Neural progenitor cell (in vitro differentiated cells): ENCODE data around the gene NRTN. TPM values are rescaled to one million over a fixed set of nuclear protein-coding genes. Genes with fewer than 3 reads are reported as not detected.

Source experiments
- DNase-seq: peaks from one replicate; pipeline ENCODE4 v3.0.0-alpha.2; 2016; ENCODE audit warnings: low spot score
- H2AFZ ChIP-seq: fragments of 200-600 bp; sonication (generic); replicated peaks from 2 replicates; pipeline ENCODE4 v1.6.1; 2016; ENCODE audit warnings: antibody characterized with exemption
- H3F3A ChIP-seq: fragments of 200-600 bp; sonication (generic); 2 replicates; pipeline ENCODE4 v1.6.1; 2016; ENCODE audit warnings: antibody characterized with exemption, low read depth
- H3K27ac ChIP-seq: fragments of 200-600 bp; sonication (generic); 2 replicates; pipeline ENCODE4 v1.5.1; 2016; ENCODE audit warnings: mild to moderate bottlenecking
- H3K27me3 ChIP-seq: fragments of 200-600 bp; sonication (generic); 2 replicates; pipeline ENCODE4 v1.6.1; 2016; ENCODE audit warnings: mild to moderate bottlenecking, moderate library complexity
- H3K36me3 ChIP-seq: fragments of 200-600 bp; sonication (generic); 2 replicates; pipeline ENCODE4 v1.5.1; 2016
- H3K4me1 ChIP-seq: fragments of 200-600 bp; sonication (generic); 2 replicates; pipeline ENCODE4 v1.6.1; 2016; ENCODE audit warnings: mixed run types
- H3K4me2 ChIP-seq: fragments of 200-600 bp; sonication (generic); 2 replicates; pipeline ENCODE4 v1.6.1; 2016
- H3K4me3 ChIP-seq: fragments of 200-600 bp; sonication (generic); 2 replicates; pipeline ENCODE4 v1.5.1; 2016
- H3K79me2 ChIP-seq: fragments of 200-600 bp; sonication (generic); 2 replicates; pipeline ENCODE4 v1.6.1; 2016; ENCODE audit warnings: low read depth
- H3K9ac ChIP-seq: fragments of 200-600 bp; sonication (generic); 2 replicates; pipeline ENCODE4 v1.6.1; 2016
- H3K9me3 ChIP-seq: fragments of 200-600 bp; sonication (generic); 2 replicates; pipeline ENCODE4 v1.5.1; 2016; ENCODE audit warnings: low read depth
- H4K20me1 ChIP-seq: fragments of 200-600 bp; sonication (generic); 2 replicates; pipeline ENCODE4 v1.6.1; 2016; ENCODE audit warnings: low read depth
- H3K27ac Mint-ChIP-seq: 3 replicates; pipeline ENCODE4 v1.8.0; 2021; ENCODE audit warnings: mixed read lengths
- H3K27me3 Mint-ChIP-seq: 2 replicates; pipeline ENCODE4 v1.8.0; 2022; ENCODE audit warnings: low read depth, mild to moderate bottlenecking, inconsistent platforms, moderate library complexity, mixed read lengths; ENCODE audit not compliant: insufficient read depth
- H3K36me3 Mint-ChIP-seq: 3 replicates; pipeline ENCODE4 v1.8.0; 2021; ENCODE audit warnings: mixed read lengths
- H3K4me1 Mint-ChIP-seq: 3 replicates; pipeline ENCODE4 v1.8.0; 2021; ENCODE audit warnings: mixed read lengths
- H3K4me3 Mint-ChIP-seq: 3 replicates; pipeline ENCODE4 v1.8.0; 2021; ENCODE audit warnings: mild to moderate bottlenecking, moderate library complexity, mixed read lengths
- H3K9me3 Mint-ChIP-seq: 3 replicates; pipeline ENCODE4 v1.8.0; 2020; ENCODE audit warnings: mixed read lengths
- CTCF ChIP-seq: fragments of 200-600 bp; sonication (generic); IDR thresholded peaks from 2 replicates; pipeline ENCODE4 v1.5.1; 2017; ENCODE audit warnings: antibody characterized with exemption, mild to moderate bottlenecking
- EZH2 ChIP-seq: fragments of 200-600 bp; sonication (generic); IDR thresholded peaks from 2 replicates; pipeline ENCODE4 v1.6.1; 2017; ENCODE audit warnings: antibody characterized with exemption, mild to moderate bottlenecking, moderate library complexity
- EZH2phosphoT487 ChIP-seq: fragments of 200-600 bp; sonication (generic); IDR thresholded peaks from 2 replicates; pipeline ENCODE4 v1.6.1; 2017; ENCODE audit warnings: antibody characterized with exemption
- total RNA-seq: library from RNA; depleted of rRNA; stranded (reverse); fragments of >200 nt; gene quantifications from 2 replicates; pipeline ENCODE4 v1.2.3, GENCODE V29; 2015; ENCODE audit warnings: low replicate concordance

The NRTN gene
- total RNA-seq, 1 donor from 2014 or later, result 2.4 TPM

GRCh38 chr19:5827891-5828660 lies 23.2 kb downstream of the NRTN start:
- TF ChIP-seq EZH2phosphoT487, result no peak
- no peak for TF ChIP-seq CTCF
- no peak for TF ChIP-seq EZH2
- H3K27me3 ChIP-seq, result no peaks in the 10 kb centered on the region
- H3K27me3 Mint-ChIP-seq, result peaks cover 12% of the 10 kb centered on the region

GRCh38 chr19:5828661-5829566 lies 24.0 kb downstream of the NRTN start:
- no peak for TF ChIP-seq CTCF
- TF ChIP-seq EZH2, result no peak
- no peak for TF ChIP-seq EZH2phosphoT487
- Mint-ChIP-seq H3K36me3 (no peaks in the 10 kb centered on the region), H3K27me3 (peaks cover 12% of the 10 kb centered on the region), H3K9me3 (no peaks in the 10 kb centered on the region), H3K4me1 (peaks cover 11% of the 10 kb centered on the region), H3K27ac (peak overlapping the region; percentile 98), H3K4me3 (peak overlapping the region; percentile 95)
- Histone ChIP-seq H3K4me1 (peaks cover 4% of the 10 kb centered on the region), H2AFZ (no peak overlapping the region), H3F3A (peaks cover 21% of the 10 kb centered on the region), H3K36me3 (no peaks in the 10 kb centered on the region), H3K27ac (peak overlapping the region; percentile 55), H3K4me2 (peak overlapping the region; percentile 78), H3K9me3 (no peaks in the 10 kb centered on the region), H3K79me2 (no peaks in the 10 kb centered on the region), H3K27me3 (no peaks in the 10 kb centered on the region), H3K9ac (peak overlapping the region; percentile 53), H3K4me3 (peak overlapping the region; percentile 56), H4K20me1 (peaks cover 5% of the 10 kb centered on the region)
- peak; percentile 83 for DNase-seq

More at GRCh38 chr19:5827891-5828660, 23.2 kb downstream of the NRTN start:
- peak; percentile 97 for DNase-seq
- peaks cover 21% of the 10 kb centered on the region for H3F3A ChIP-seq
- Mint-ChIP-seq H3K27ac (peak overlapping the region; percentile 98), H3K4me3 (peak overlapping the region; percentile 95), H3K36me3 (no peaks in the 10 kb centered on the region), H3K4me1 (peaks cover 11% of the 10 kb centered on the region), H3K9me3 (no peaks in the 10 kb centered on the region)
- no peaks in the 10 kb centered on the region for H3K9me3 ChIP-seq
- peak overlapping the region; percentile 53 for H3K9ac ChIP-seq
- peaks cover 5% of the 10 kb centered on the region for H4K20me1 ChIP-seq
- peak overlapping the region; percentile 56 for H3K4me3 ChIP-seq
- H2AFZ ChIP-seq, result no peak overlapping the region
- peak overlapping the region; percentile 78 for H3K4me2 ChIP-seq
- no peaks in the 10 kb centered on the region for H3K36me3 ChIP-seq
- H3K27ac ChIP-seq, result peak overlapping the region; percentile 55
- H3K4me1 ChIP-seq, result peaks cover 4% of the 10 kb centered on the region
- no peaks in the 10 kb centered on the region for H3K79me2 ChIP-seq

- Mint-ChIP-seq H3K4me3 (peak overlapping the region; percentile 65), H3K4me1 (peaks cover 11% of the 10 kb centered on the region), H3K27me3 (peaks cover 11% of the 10 kb centered on the region), H3K27ac (no peak overlapping the region), H3K9me3 (no peaks in the 10 kb centered on the region), H3K36me3 (no peaks in the 10 kb centered on the region)
- Histone ChIP-seq H3K79me2 (no peaks in the 10 kb centered on the region), H3K9ac (no peak overlapping the region), H3F3A (peaks cover 21% of the 10 kb centered on the region), H3K9me3 (no peaks in the 10 kb centered on the region), H3K36me3 (no peaks in the 10 kb centered on the region), H3K4me2 (peak overlapping the region; percentile 78), H3K4me1 (peaks cover 4% of the 10 kb centered on the region), H3K4me3 (peak overlapping the region; percentile 56), H3K27ac (no peak overlapping the region), H3K27me3 (peaks cover 7% of the 10 kb centered on the region), H4K20me1 (peaks cover 5% of the 10 kb centered on the region), H2AFZ (no peak overlapping the region)
- TF ChIP-seq CTCF, result no peak
- no peak for DNase-seq
Measured at GRCh38 chr19:5829567-5830310, 24.9 kb downstream of the NRTN start.
